Stimulated activated CD8-positive, alpha-beta memory T cell treated with anti-CD3 and anti-CD28 coated beads, Interleukin-15, amount 100 ng/mL, for 48 hours (primary cell): ENCODE results near the gene TBC1D28.
"Not testable (repeated sequence)": the region's sequence is repeated elsewhere in the genome, so short reads cannot be mapped to it uniquely, and the experiment has no call there.

ENCODE experiments used
- DNase-seq, 2 donors: peaks; one replicate each; pipeline ENCODE4 v3.0.0-alpha.2; 2020; ENCODE audit warnings: low read depth in 2 of 2

Gene TBC1D28

GRCh38 chr17:18613016-18613415, 31.2 kb downstream of the TBC1D28 start:
- not testable (repeated sequence) for DNase-seq

GRCh38 chr17:18593138-18593537, 51.1 kb downstream of the TBC1D28 start:
- DNase-seq: not testable (repeated sequence)
